ENCODE measurements around the gene GARNL3. TPM values are rescaled to one million over a fixed set of nuclear protein-coding genes. Genes with fewer than 3 reads are reported as not detected.

Gene GARNL3
- total RNA-seq, 4 donors from 2014 or later: 12.3 to 78.4 (median 23.7) TPM

- DNase-seq: no peak
- Histone ChIP-seq H3K27ac (peak overlapping the region in 3 of 4 donors; percentile 16 to 90 (median 76)), H3K4me3 (peak overlapping the region in 3 of 4 donors; percentile 64 to 74 (median 72)), H3K27me3 (no peaks in the 10 kb centered on the region), H3K9me3 (no peaks in the 10 kb centered on the region), H3K36me3 (no peaks in the 10 kb centered on the region), H3K4me1 (peaks cover 0 to 33% (median 9%) of the 10 kb centered on the region in 4 donors)
- TF ChIP-seq, protein P1, sequence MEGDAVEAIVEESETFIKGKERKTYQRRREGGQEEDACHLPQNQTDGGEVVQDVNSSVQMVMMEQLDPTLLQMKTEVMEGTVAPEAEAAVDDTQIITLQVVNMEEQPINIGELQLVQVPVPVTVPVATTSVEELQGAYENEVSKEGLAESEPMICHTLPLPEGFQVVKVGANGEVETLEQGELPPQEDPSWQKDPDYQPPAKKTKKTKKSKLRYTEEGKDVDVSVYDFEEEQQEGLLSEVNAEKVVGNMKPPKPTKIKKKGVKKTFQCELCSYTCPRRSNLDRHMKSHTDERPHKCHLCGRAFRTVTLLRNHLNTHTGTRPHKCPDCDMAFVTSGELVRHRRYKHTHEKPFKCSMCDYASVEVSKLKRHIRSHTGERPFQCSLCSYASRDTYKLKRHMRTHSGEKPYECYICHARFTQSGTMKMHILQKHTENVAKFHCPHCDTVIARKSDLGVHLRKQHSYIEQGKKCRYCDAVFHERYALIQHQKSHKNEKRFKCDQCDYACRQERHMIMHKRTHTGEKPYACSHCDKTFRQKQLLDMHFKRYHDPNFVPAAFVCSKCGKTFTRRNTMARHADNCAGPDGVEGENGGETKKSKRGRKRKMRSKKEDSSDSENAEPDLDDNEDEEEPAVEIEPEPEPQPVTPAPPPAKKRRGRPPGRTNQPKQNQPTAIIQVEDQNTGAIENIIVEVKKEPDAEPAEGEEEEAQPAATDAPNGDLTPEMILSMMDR (IDR thresholded peaks at IDR 0.05): no peak
- no peak for TF ChIP-seq POLR2A (IDR thresholded peaks at IDR 0.05)
Observed at GRCh38 chr9:127422787-127423186, 158.2 kb downstream of the GARNL3 start.

DNA sequence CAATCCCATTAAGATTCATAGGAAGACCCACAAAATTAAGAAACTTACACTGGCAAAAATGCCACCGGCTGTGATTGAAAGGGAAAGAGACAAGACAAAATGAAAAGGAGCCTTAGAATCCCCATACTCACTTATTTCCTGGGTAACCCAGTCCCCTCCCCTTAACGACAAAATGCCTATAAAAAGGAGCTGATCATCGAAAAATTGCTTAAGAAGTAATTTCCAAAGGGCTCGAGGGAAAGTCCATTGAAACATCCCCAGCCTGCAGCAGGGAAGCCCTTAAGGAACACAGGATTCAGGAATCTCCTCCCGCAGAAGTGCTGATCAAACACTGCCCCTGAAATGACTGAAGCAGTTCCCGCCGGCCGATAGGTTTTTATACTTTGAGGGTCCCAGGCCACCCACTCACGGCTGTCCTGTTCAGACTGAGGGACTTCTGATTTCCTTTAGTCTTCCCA, 158.9 kb downstream of the GARNL3 start:
- Histone ChIP-seq H3K36me3 (peaks cover 0 to 2% (median 0%) of the 10 kb centered on the region in 3 donors), H3K4me1 (peaks cover 0 to 33% (median 9%) of the 10 kb centered on the region in 4 donors), H3K27ac (peak overlapping the region; percentile 76 to 90 (median 84)), H3K9me3 (no peaks in the 10 kb centered on the region), H3K27me3 (no peaks in the 10 kb centered on the region), H3K4me3 (peak overlapping the region; percentile 64 to 84 (median 73))
- DNase-seq: no peak
- TF ChIP-seq, protein P1 (IDR thresholded peaks at IDR 0.05): no peak
- TF ChIP-seq POLR2A (IDR thresholded peaks at IDR 0.05): no peak

- no peaks in the 10 kb centered on the region for H3K27me3 ChIP-seq
- H3K36me3 ChIP-seq: peaks cover 0 to 8% (median 0%) of the 10 kb centered on the region in 3 donors
- peak; percentile 89 to 97 (median 96) for DNase-seq
- H3K4me3 ChIP-seq: peak within 1 kb of the TSS; percentile 64 to 84 (median 73)
- TF ChIP-seq, protein P1 (IDR thresholded peaks at IDR 0.05): peak in 2 of 6 experiments; percentile 3 to 26
- peak; percentile 73 to 74 for TF ChIP-seq POLR2A (IDR thresholded peaks at IDR 0.05)
- peaks cover 0 to 33% (median 9%) of the 10 kb centered on the region in 4 donors for H3K4me1 ChIP-seq
- peak within 1 kb of the TSS; percentile 76 to 90 (median 84) for H3K27ac ChIP-seq
- no peaks in the 10 kb centered on the region for H3K9me3 ChIP-seq
Observed at GRCh38 chr9:127423934-127424675, 159.5 kb downstream of the GARNL3 start, which contains the start of gene ZNF79. Gene ZNF79, plus strand, starts transcription at chr9:127424382. Its CDS starts 406 bp downstream, at chr9:127424788.

DNA sequence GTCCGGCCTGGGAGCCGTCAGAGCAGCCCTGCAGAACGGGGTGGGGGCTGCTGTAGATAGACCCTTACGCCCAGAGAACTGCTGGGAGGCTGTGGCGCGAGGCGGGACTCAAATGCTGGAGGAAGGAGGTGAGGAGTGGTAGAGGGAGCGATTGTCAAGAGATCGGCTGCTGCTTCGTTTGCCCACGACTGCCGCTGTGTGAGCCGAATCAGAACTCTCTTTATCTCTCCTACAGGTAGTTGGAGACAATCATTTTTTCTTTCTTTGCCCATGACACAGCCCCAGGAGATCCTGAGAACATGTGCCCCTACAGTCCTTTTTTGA, 160.1 kb downstream of the GARNL3 start:
- H3K9me3 ChIP-seq: no peaks in the 10 kb centered on the region
- no peak for DNase-seq
- H3K4me1 ChIP-seq: peaks cover 0 to 33% (median 9%) of the 10 kb centered on the region in 4 donors
- peak overlapping the region; percentile 64 to 84 (median 73) for H3K4me3 ChIP-seq
- no peaks in the 10 kb centered on the region for H3K27me3 ChIP-seq
- H3K27ac ChIP-seq: peak overlapping the region; percentile 76 to 90 (median 84)
- no peak for TF ChIP-seq POLR2A (IDR thresholded peaks at IDR 0.05)
- TF ChIP-seq, protein P1 (IDR thresholded peaks at IDR 0.05): peak in 1 of 6 experiments; percentile 6
- peaks cover 0 to 13% (median 0%) of the 10 kb centered on the region in 3 donors for H3K36me3 ChIP-seq

- Histone ChIP-seq H3K4me3 (no peak overlapping the region), H3K36me3 (peaks cover 0 to 27% (median 0%) of the 10 kb centered on the region in 3 donors), H3K4me1 (peaks cover 0 to 31% (median 9%) of the 10 kb centered on the region in 4 donors), H3K27me3 (no peaks in the 10 kb centered on the region), H3K27ac (no peak overlapping the region), H3K9me3 (no peaks in the 10 kb centered on the region)
- TF ChIP-seq, protein P1 (IDR thresholded peaks at IDR 0.05): no peak
- no peak for TF ChIP-seq POLR2A (IDR thresholded peaks at IDR 0.05)
- no peak for DNase-seq
Observed at GRCh38 chr9:127426756-127427155, 162.2 kb downstream of the GARNL3 start.
